Measurements from ENCODE around the gene TAAR6.
"Not testable (repeated sequence)": the region's sequence is repeated elsewhere in the genome, so short reads cannot be mapped to it uniquely, and the experiment has no call there.

TAAR6 gene

GRCh38 chr6:132552372-132552771, 17.8 kb upstream of the TAAR6 start, which contains the start of gene TAAR8:
TAAR8 (plus strand) TSS chr6:132552672; CDS start chr6:132552693, 21 bp downstream.
- H3F3A ChIP-seq (ENCODE audit: control insufficient read depth, insufficient read depth): no peaks in the 10 kb centered on the region
- no peaks in the 10 kb centered on the region for H3K79me2 ChIP-seq (ENCODE audit: control insufficient read depth, low read length)
- H3K4me3 ChIP-seq (ENCODE audit: low read length): no peak within 1 kb of the TSS
- no peaks in the 10 kb centered on the region for H3K9me2 ChIP-seq (replicated peaks; ENCODE audit: control insufficient read depth, low read length)
- no peaks in the 10 kb centered on the region for H4K20me1 ChIP-seq (ENCODE audit: control insufficient read depth, insufficient read depth, low read depth, low read length)
- no peaks in the 10 kb centered on the region for H3K27me3 ChIP-seq (ENCODE audit: control insufficient read depth, low read length)
- no peak for TF ChIP-seq CTCF (IDR thresholded peaks at IDR 0.05; ENCODE audit: low read depth, low read length, poor library complexity, severe bottlenecking)
- TF ChIP-seq EZH2phosphoT487 (IDR thresholded peaks at IDR 0.05; ENCODE audit: borderline replicate concordance, low read length): no peak
- no peak within 1 kb of the TSS for H3K27ac ChIP-seq (ENCODE audit: low read depth, low read length)
- H3K4me2 ChIP-seq (ENCODE audit: low read length): no peak within 1 kb of the TSS
- H3K9me3 ChIP-seq (ENCODE audit: control insufficient read depth, insufficient read depth, low read length): no peaks in the 10 kb centered on the region
- H3K4me1 ChIP-seq (ENCODE audit: control insufficient read depth, low read length): no peaks in the 10 kb centered on the region
- no peaks in the 10 kb centered on the region for H3K36me3 ChIP-seq (ENCODE audit: control insufficient read depth, low read length)

GRCh38 chr6:132560087-132560486, 10.0 kb upstream of the TAAR6 start:
- H3F3A ChIP-seq (ENCODE audit: control insufficient read depth, insufficient read depth); H3K27ac ChIP-seq (ENCODE audit: low read depth, low read length); H3K9me3 ChIP-seq (ENCODE audit: control insufficient read depth, insufficient read depth, low read length); H3K4me1 ChIP-seq (ENCODE audit: control insufficient read depth, low read length); H3K36me3 ChIP-seq (ENCODE audit: control insufficient read depth, low read length); H3K79me2 ChIP-seq (ENCODE audit: control insufficient read depth, low read length); H3K9me2 ChIP-seq (replicated peaks; ENCODE audit: control insufficient read depth, low read length); H4K20me1 ChIP-seq (ENCODE audit: control insufficient read depth, insufficient read depth, low read depth, low read length); H3K27me3 ChIP-seq (ENCODE audit: control insufficient read depth, low read length); H3K4me3 ChIP-seq (ENCODE audit: low read length); H3K4me2 ChIP-seq (ENCODE audit: low read length): not testable (repeated sequence)

GRCh38 chr6:132566404-132566803, 3.7 kb upstream of the TAAR6 start:
- no peaks in the 10 kb centered on the region for H3K36me3 ChIP-seq (ENCODE audit: control insufficient read depth, low read length)
- no peaks in the 10 kb centered on the region for H3K27me3 ChIP-seq (ENCODE audit: control insufficient read depth, low read length)
- no peak overlapping the region for H3K4me2 ChIP-seq (ENCODE audit: low read length)
- no peaks in the 10 kb centered on the region for H3F3A ChIP-seq (ENCODE audit: control insufficient read depth, insufficient read depth)
- no peaks in the 10 kb centered on the region for H4K20me1 ChIP-seq (ENCODE audit: control insufficient read depth, insufficient read depth, low read depth, low read length)
- H3K9me3 ChIP-seq (ENCODE audit: control insufficient read depth, insufficient read depth, low read length): no peaks in the 10 kb centered on the region
- H3K9me2 ChIP-seq (replicated peaks; ENCODE audit: control insufficient read depth, low read length): no peaks in the 10 kb centered on the region
- no peaks in the 10 kb centered on the region for H3K79me2 ChIP-seq (ENCODE audit: control insufficient read depth, low read length)
- H3K4me3 ChIP-seq (ENCODE audit: low read length): no peak overlapping the region
- no peak for TF ChIP-seq CTCF (IDR thresholded peaks at IDR 0.05; ENCODE audit: low read depth, low read length, poor library complexity, severe bottlenecking)
- no peak for TF ChIP-seq EZH2phosphoT487 (IDR thresholded peaks at IDR 0.05; ENCODE audit: borderline replicate concordance, low read length)
- H3K27ac ChIP-seq (ENCODE audit: low read depth, low read length): no peak overlapping the region
- no peaks in the 10 kb centered on the region for H3K4me1 ChIP-seq (ENCODE audit: control insufficient read depth, low read length)

- Histone ChIP-seq H3K9me3 (ENCODE audit: control insufficient read depth, insufficient read depth, low read length) (no peaks in the 10 kb centered on the region), H3K27me3 (ENCODE audit: control insufficient read depth, low read length) (no peaks in the 10 kb centered on the region), H4K20me1 (ENCODE audit: control insufficient read depth, insufficient read depth, low read depth, low read length) (no peaks in the 10 kb centered on the region), H3K36me3 (ENCODE audit: control insufficient read depth, low read length) (no peaks in the 10 kb centered on the region), H3F3A (ENCODE audit: control insufficient read depth, insufficient read depth) (no peaks in the 10 kb centered on the region), H3K79me2 (ENCODE audit: control insufficient read depth, low read length) (no peaks in the 10 kb centered on the region), H3K4me1 (ENCODE audit: control insufficient read depth, low read length) (no peaks in the 10 kb centered on the region), H3K27ac (ENCODE audit: low read depth, low read length) (no peak overlapping the region), H3K4me2 (ENCODE audit: low read length) (no peak overlapping the region), H3K4me3 (ENCODE audit: low read length) (no peak overlapping the region), H3K9me2 (replicated peaks; ENCODE audit: control insufficient read depth, low read length) (no peaks in the 10 kb centered on the region)
- no peak for TF ChIP-seq CTCF (IDR thresholded peaks at IDR 0.05; ENCODE audit: low read depth, low read length, poor library complexity, severe bottlenecking)
- TF ChIP-seq EZH2phosphoT487 (IDR thresholded peaks at IDR 0.05; ENCODE audit: borderline replicate concordance, low read length): no peak
These were observed 2.6 kb upstream of the TAAR6 start for GRCh38 chr6:132567566-132567965.
